Measurements from ENCODE around the gene SNX19.

DNA sequence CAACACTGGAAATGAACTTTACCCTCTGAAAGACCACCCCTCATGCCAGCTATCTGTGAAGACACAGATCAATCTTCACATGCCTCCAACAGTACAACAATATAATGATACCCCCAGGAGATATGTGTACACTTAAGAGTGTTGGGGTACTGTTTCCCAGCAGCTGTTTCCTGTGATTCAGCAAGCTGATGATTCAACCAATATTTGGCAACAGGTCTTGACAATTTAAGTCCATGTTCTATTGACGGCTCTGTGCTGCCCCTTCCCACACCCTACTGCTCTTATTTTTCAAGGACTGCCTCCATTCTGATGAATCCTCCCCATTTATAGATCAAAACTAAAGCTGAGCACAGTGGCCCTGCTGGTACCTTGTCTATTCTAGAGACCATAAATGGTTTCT is 6.6 kb downstream of the SNX19 start:
- TF ChIP-seq, protein P1, sequence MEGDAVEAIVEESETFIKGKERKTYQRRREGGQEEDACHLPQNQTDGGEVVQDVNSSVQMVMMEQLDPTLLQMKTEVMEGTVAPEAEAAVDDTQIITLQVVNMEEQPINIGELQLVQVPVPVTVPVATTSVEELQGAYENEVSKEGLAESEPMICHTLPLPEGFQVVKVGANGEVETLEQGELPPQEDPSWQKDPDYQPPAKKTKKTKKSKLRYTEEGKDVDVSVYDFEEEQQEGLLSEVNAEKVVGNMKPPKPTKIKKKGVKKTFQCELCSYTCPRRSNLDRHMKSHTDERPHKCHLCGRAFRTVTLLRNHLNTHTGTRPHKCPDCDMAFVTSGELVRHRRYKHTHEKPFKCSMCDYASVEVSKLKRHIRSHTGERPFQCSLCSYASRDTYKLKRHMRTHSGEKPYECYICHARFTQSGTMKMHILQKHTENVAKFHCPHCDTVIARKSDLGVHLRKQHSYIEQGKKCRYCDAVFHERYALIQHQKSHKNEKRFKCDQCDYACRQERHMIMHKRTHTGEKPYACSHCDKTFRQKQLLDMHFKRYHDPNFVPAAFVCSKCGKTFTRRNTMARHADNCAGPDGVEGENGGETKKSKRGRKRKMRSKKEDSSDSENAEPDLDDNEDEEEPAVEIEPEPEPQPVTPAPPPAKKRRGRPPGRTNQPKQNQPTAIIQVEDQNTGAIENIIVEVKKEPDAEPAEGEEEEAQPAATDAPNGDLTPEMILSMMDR (IDR thresholded peaks at IDR 0.05): no peak
- TF ChIP-seq POLR2A (IDR thresholded peaks at IDR 0.05) (no peak), POLR2AphosphoS5 (IDR thresholded peaks at IDR 0.05) (no peak)
